Measurements from ENCODE around the gene EED.

- TF ChIP-seq EZH2 (IDR thresholded peaks at IDR 0.05; ENCODE audit: low read length), result no peak
- no peak for TF ChIP-seq CTCF (optimal IDR thresholded peaks at IDR 0.05 in 1 of 3, IDR thresholded peaks at IDR 0.05 in 1 of 3, conservative IDR thresholded peaks at IDR 0.05 in 1 of 3; ENCODE audit: extremely low read depth in 1 of 3, insufficient read depth in 2 of 3, low read length in 3 of 3)
Measured at GRCh38 chr11:86240164-86240563, 4.4 kb upstream of the EED start.
